ENCODE data around the gene FASTK. TPM values are rescaled to one million over a fixed set of nuclear protein-coding genes. Genes with fewer than 3 reads are reported as not detected.

The FASTK gene, protein sequence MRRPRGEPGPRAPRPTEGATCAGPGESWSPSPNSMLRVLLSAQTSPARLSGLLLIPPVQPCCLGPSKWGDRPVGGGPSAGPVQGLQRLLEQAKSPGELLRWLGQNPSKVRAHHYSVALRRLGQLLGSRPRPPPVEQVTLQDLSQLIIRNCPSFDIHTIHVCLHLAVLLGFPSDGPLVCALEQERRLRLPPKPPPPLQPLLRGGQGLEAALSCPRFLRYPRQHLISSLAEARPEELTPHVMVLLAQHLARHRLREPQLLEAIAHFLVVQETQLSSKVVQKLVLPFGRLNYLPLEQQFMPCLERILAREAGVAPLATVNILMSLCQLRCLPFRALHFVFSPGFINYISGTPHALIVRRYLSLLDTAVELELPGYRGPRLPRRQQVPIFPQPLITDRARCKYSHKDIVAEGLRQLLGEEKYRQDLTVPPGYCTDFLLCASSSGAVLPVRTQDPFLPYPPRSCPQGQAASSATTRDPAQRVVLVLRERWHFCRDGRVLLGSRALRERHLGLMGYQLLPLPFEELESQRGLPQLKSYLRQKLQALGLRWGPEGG
- 41.9 and 53.8 TPM in 2 replicates for total RNA-seq (2012; rRNA removed)
- polyA plus RNA-seq (2012; rRNA removed), result 115 and 127 TPM in 2 replicates
- polyA plus RNA-seq (2012; cell fraction: cytosol; rRNA removed), result 99.0 and 130 TPM in 2 replicates
- polyA plus RNA-seq (2012; cell fraction: nucleus; rRNA removed; ENCODE audit: low replicate concordance), result 430 and 1,164 TPM in 2 replicates
- Bru-seq, nascent RNA, result percentile 61 among the genes with signal in this experiment
- BruChase-seq, experiment 1, labeled RNA remaining after a 6-hour chase, result percentile 78 among the genes with signal in this experiment
- BruChase-seq, experiment 2, labeled RNA remaining after a 2-hour chase, result percentile 76 among the genes with signal in this experiment
- long read RNA-seq, transcript FASTK-212 (10 exons, 1,764 nt), result minor isoform, 10 of 167 reads
- long read RNA-seq, transcript FASTK-201 (10 exons, 1,827 nt), result major isoform, 73 of 167 reads
- long read RNA-seq, partial matches to known transcripts, result 33 of 167 reads
- long read RNA-seq, other reads (novel, unspliced or antisense), result 45 of 167 reads

DNA sequence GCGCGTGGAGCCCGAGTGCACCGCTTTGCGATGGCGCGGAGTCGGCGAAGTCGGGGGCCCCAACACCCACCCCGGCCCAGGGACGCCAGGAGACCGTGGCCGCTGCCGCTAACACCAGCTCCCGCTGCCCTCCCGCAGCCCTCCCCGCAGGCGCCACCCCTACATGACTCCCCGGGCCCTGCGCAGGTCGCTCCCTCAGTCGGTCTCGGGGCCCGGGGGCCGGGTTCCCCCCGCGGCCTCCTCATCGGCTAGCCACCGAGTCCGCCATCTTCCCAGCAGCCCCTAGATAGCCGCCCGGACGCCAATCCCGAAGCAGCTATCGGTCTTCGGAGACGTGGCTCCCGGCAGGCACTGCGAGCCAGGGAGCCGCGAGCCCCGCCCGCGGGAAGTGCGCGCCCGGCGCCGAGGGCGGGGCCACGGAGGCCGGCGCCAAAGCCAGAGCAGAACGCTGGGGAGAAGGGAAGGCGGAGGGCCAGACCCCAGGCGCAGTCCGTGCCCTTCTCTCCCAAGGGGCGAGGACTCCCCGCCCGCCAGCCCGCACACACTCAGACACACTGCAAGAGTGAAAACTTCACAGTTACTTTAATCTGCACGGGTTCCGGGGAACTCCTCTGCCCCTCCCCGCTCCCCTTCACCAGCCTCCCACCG, at the start of gene FASTK:
Gene FASTK (minus strand): TSS at position 288 of the 648 bp plus-strand sequence. CDS start 43 bp downstream, at position 245.
- H2AFZ ChIP-seq (replicated peaks; ENCODE audit: low read length, poor library complexity), result peak within 1 kb of the TSS; percentile 91
- intact Hi-C loops (cut with micrococcal nuclease), result loop anchor here (2.0 kb wide), 1 partner anchor 22 kb away; the partner anchor contains the start of gene SLC4A2
- H4K5ac ChIP-seq (ENCODE audit: low read depth, low read length), result peak within 1 kb of the TSS; percentile 36
- peak within 1 kb of the TSS; percentile 92 for H4K91ac ChIP-seq (ENCODE audit: insufficient read depth, low read depth, low read length)
- H4K20me1 ChIP-seq (ENCODE audit: insufficient read depth, low read length), result peaks cover 16% of the 10 kb centered on the region; the same call in 1 of the 2 replicates
- dilution Hi-C loops (cut with HindIII; ENCODE audit: low sequenced_read_pairs, unreplicated experiment), result no loop called here
- peak within 1 kb of the TSS; percentile 98 for H2AK5ac ChIP-seq (ENCODE audit: low read depth, low read length)
- H3K9ac ChIP-seq (ENCODE audit: low read depth, low read length), result peak within 1 kb of the TSS; percentile 93
- CTCF ChIA-PET, result interaction anchor here (0.6 kb wide), 1 partner anchor 149 kb away, joined by 3 read pairs; no protein-coding TSS in a partner anchor
- H3K9me3 ChIP-seq (ENCODE audit: control insufficient read depth, insufficient read depth, low read length), result no peaks in the 10 kb centered on the region
- H3K4me1 ChIP-seq (ENCODE audit: control insufficient read depth, insufficient read depth, low read length), result peaks cover 25% of the 10 kb centered on the region
- peak within 1 kb of the TSS; percentile 70 for H3K56ac ChIP-seq (ENCODE audit: extremely low read depth, insufficient read depth, low read length)
- H2BK5ac ChIP-seq (ENCODE audit: low read depth, low read length, poor library complexity, severe bottlenecking), result peak within 1 kb of the TSS; percentile 67
- TF ChIP-seq POLR2A (IDR thresholded peaks at IDR 0.05; ENCODE audit: low read depth, low read length), result peak; percentile 79
- peak; percentile 100 for TF ChIP-seq MAZ (IDR thresholded peaks at IDR 0.05; ENCODE audit: borderline replicate concordance, low read depth, low read length)
- no peak for TF ChIP-seq CEBPB (IDR thresholded peaks at IDR 0.05; ENCODE audit: low read depth, low read length)
- no peak for TF ChIP-seq RAD21 (IDR thresholded peaks at IDR 0.05; ENCODE audit: low read length)
- TF ChIP-seq FOS (IDR thresholded peaks at IDR 0.05; ENCODE audit: low read depth, low read length), result no peak
- TF ChIP-seq RCOR1 (IDR thresholded peaks at IDR 0.05; ENCODE audit: insufficient replicate concordance, low read length), result no peak
- no peak for TF ChIP-seq CTCF (conservative IDR thresholded peaks at IDR 0.05; ENCODE audit: low read depth, low read length)
- peak; percentile 78 for ATAC-seq (ENCODE audit: low read depth)
- H3K79me1 ChIP-seq (ENCODE audit: low read depth in 1 of 2, low read length in 2 of 2), result peaks cover 16 to 59% of the 10 kb centered on the region in 2 experiments; a peak in 3 of 4 replicates
- H3K36me3 ChIP-seq (ENCODE audit: control insufficient read depth, insufficient read depth, low read length), result peaks cover 23% of the 10 kb centered on the region
- H3K9me1 ChIP-seq (ENCODE audit: insufficient read depth, low read length), result peaks cover 6% of the 10 kb centered on the region; the same call in 1 of the 2 replicates
- no peak within 1 kb of the TSS for H2BK20ac ChIP-seq (ENCODE audit: low read depth, low read length)
- H2AK9ac ChIP-seq (replicated peaks; ENCODE audit: low read depth, low read length, poor library complexity), result peak within 1 kb of the TSS; percentile 98
- H2BK15ac ChIP-seq (ENCODE audit: low read depth, low read length), result 0 out of 3 replicates have a peak within 1 kb of the TSS, but pooled peaks have one; percentile 61
- H3K4ac ChIP-seq (ENCODE audit: low read depth, low read length), result peak within 1 kb of the TSS; percentile 95
- H3K23ac ChIP-seq (ENCODE audit: low read depth, low read length), result peak within 1 kb of the TSS; percentile 70; the same call in 1 of the 2 replicates
- H3K27ac ChIP-seq (ENCODE audit: insufficient read depth, low read length), result peak within 1 kb of the TSS; percentile 84
- peak within 1 kb of the TSS; percentile 95 for H3K14ac ChIP-seq (replicated peaks; ENCODE audit: low read depth, low read length)
- peak; percentile 88 for DNase-seq
- peak within 1 kb of the TSS; percentile 95 for H3K4me3 ChIP-seq (ENCODE audit: insufficient read depth, low read depth, low read length)
- no peaks in the 10 kb centered on the region for H3K27me3 ChIP-seq (ENCODE audit: control insufficient read depth, insufficient read depth, low read length)
- H3K18ac ChIP-seq (ENCODE audit: low read depth, low read length), result peak within 1 kb of the TSS; percentile 42; the same call in 1 of the 2 replicates
- POLR2A ChIA-PET (ENCODE audit: unreplicated experiment), result interaction anchor here (1.0 kb wide), 1 partner anchor 13 kb away, joined by 7 read pairs; no protein-coding TSS in a partner anchor
- peak within 1 kb of the TSS; percentile 89 to 91 for H4K8ac ChIP-seq (ENCODE audit: low read depth in 2 of 2, low read length in 2 of 2)
- in situ Hi-C loops (cut with MboI; ENCODE audit: low sequenced_read_pairs), result no loop called here
- H2BK120ac ChIP-seq (ENCODE audit: low read depth, low read length), result peak within 1 kb of the TSS; percentile 46; the same call in 1 of the 2 replicates
- WGBS, 2 experiments (ENCODE audit: extremely low coverage in 2 of 2, insufficient read length in 1 of 2), result 0% methylated on average over 31 of the region's 66 CpGs; no CpG with 5 or more reads in 1 of the 2 experiments
- no TSS peak for BruUV-seq (replicated peaks)
- H3K4me2 ChIP-seq (ENCODE audit: low read depth, low read length), result peak within 1 kb of the TSS; percentile 91
